CD4-positive, alpha-beta T cell treated with Interleukin-15 for 4 hours (primary cell): ENCODE measurements around the gene STXBP1.

Source experiments
- DNase-seq: peaks from one replicate; pipeline ENCODE4 v3.0.0-alpha.2; 2020; ENCODE audit warnings: low spot score

Gene STXBP1

GRCh38 chr9:127658428-127658827 lies 46.4 kb downstream of the STXBP1 start:
- DNase-seq: no peak

GRCh38 chr9:127660886-127661741 lies 49.0 kb downstream of the STXBP1 start:
- no peak for DNase-seq

GRCh38 chr9:127662617-127663016 lies 50.5 kb downstream of the STXBP1 start:
- DNase-seq: no peak

- no peak for DNase-seq
These were observed 52.2 kb downstream of the STXBP1 start for GRCh38 chr9:127664324-127664677.

GRCh38 chr9:127664678-127665507 lies 52.8 kb downstream of the STXBP1 start:
- DNase-seq: no peak

GRCh38 chr9:127667127-127667844 lies 55.2 kb downstream of the STXBP1 start:
- no peak for DNase-seq

GRCh38 chr9:127667906-127668305 lies 55.8 kb downstream of the STXBP1 start:
- no peak for DNase-seq

GRCh38 chr9:127673234-127673633 lies 61.2 kb downstream of the STXBP1 start:
- no peak for DNase-seq

GRCh38 chr9:127676638-127677037 lies 64.6 kb downstream of the STXBP1 start:
- DNase-seq: no peak

- no peak for DNase-seq
These were observed 67.4 kb downstream of the STXBP1 start for GRCh38 chr9:127679506-127679905.

- no peak for DNase-seq
These were observed 68.1 kb downstream of the STXBP1 start for GRCh38 chr9:127680226-127680625.

- no peak for DNase-seq
These were observed 68.8 kb downstream of the STXBP1 start for GRCh38 chr9:127680846-127681245.

GRCh38 chr9:127682351-127683136 lies 70.5 kb downstream of the STXBP1 start:
- no peak for DNase-seq

- DNase-seq: no peak
These were observed 71.6 kb downstream of the STXBP1 start for GRCh38 chr9:127683723-127684122.

GRCh38 chr9:127684576-127684975 lies 72.5 kb downstream of the STXBP1 start:
- DNase-seq: no peak

- no peak for DNase-seq
These were observed 74.7 kb downstream of the STXBP1 start for GRCh38 chr9:127686461-127687393.

GRCh38 chr9:127689329-127690000 lies 77.4 kb downstream of the STXBP1 start:
- DNase-seq: no peak

- no peak for DNase-seq
These were observed 78.7 kb downstream of the STXBP1 start for GRCh38 chr9:127690735-127691134.

GRCh38 chr9:127692071-127692470 lies 80.0 kb downstream of the STXBP1 start:
- DNase-seq: no peak

GRCh38 chr9:127693143-127693542 lies 81.1 kb downstream of the STXBP1 start:
- no peak for DNase-seq
